ENCODE measurements around the gene STKLD1.

DNA sequence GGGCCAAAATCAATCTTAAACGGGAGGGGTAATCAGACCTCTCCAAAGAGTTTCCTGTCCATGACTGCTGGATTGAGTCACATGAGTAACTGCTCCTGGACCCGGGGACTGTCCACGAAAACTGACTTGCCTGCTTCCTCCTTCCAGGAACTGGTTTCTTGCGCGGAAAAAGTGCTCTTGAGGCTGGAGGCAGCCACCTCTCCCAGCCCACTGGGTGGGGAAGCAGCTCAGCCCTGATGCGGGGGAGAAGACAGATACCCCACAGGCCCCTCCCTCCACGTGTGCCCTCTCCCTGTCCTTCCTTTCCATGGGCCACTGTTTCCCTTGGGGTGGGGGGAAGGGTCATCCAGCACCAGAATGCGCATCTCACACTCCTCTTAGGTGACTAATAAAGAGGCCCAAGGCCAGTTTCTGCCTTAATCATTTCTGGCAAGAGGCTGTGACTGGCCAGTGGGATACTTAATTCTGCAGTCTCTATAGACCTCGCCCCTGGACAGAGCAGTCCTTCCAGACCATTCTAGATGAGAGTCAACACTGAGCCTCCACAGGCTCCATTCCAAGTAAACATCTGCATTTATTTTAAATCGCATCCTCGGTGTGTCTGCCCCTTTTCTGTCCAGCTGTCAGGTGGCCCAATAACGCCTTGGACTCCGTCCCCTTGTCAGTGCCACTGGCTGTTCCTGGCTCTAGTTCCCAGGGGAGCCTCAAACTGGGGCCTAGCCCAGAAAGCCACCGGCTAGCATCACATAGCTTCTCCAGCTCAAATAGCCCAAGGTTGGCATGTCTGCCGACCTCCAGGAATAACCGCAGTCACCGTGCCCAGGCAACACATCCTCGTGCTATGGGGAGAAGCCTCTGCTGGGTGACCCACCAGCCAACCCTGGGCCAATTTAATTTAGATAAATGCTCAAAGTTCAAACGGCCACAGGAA is 29.6 kb downstream of the STKLD1 start:
- TF ChIP-seq YY1 (IDR thresholded peaks at IDR 0.05; ENCODE audit: insufficient read depth, insufficient read length) (no peak), ZNF274 (IDR thresholded peaks at IDR 0.05; ENCODE audit: low read depth, low read length) (no peak)
